ENCODE data around the gene RETN.

The RETN gene

GRCh38 chr19:7632340-7633203 is 36.3 kb upstream of the RETN start:
- peaks cover 6% of the 10 kb centered on the region for H3K4me1 ChIP-seq (ENCODE audit: insufficient read depth, low read length)
- H3K9ac ChIP-seq (ENCODE audit: low read depth, low read length): no peak overlapping the region
- no peaks in the 10 kb centered on the region for H3K9me3 ChIP-seq (ENCODE audit: control insufficient read depth, insufficient read depth, low read length)
- H3K36me3 ChIP-seq (ENCODE audit: insufficient read depth, low read length): no peaks in the 10 kb centered on the region

- H3K9ac ChIP-seq (ENCODE audit: low read depth, low read length): no peak within 1 kb of the TSS
These were observed 35.2 kb upstream of the RETN start, which contains the start of gene PCP2 for GRCh38 chr19:7633698-7634097. Gene PCP2, minus strand, starts transcription at chr19:7633719. Its CDS starts 262 bp downstream, at chr19:7633457.

GRCh38 chr19:7635670-7636069 is 33.2 kb upstream of the RETN start:
- H3K36me3 ChIP-seq (ENCODE audit: insufficient read depth, low read length): no peaks in the 10 kb centered on the region
- H3K9me3 ChIP-seq (ENCODE audit: control insufficient read depth, insufficient read depth, low read length): no peaks in the 10 kb centered on the region
- H3K4me1 ChIP-seq (ENCODE audit: insufficient read depth, low read length): no peaks in the 10 kb centered on the region; the same call in 1 of the 2 replicates
- no peak overlapping the region for H3K9ac ChIP-seq (ENCODE audit: low read depth, low read length)

More at GRCh38 chr19:7633698-7634097, 35.2 kb upstream of the RETN start, which contains the start of gene PCP2:
- Histone ChIP-seq H3K4me1 (ENCODE audit: insufficient read depth, low read length) (no peaks in the 10 kb centered on the region; the same call in 1 of the 2 replicates), H3K9me3 (ENCODE audit: control insufficient read depth, insufficient read depth, low read length) (no peaks in the 10 kb centered on the region), H3K36me3 (ENCODE audit: insufficient read depth, low read length) (no peaks in the 10 kb centered on the region)

GRCh38 chr19:7636317-7636690 is 32.5 kb upstream of the RETN start:
- no peaks in the 10 kb centered on the region for H3K36me3 ChIP-seq (ENCODE audit: insufficient read depth, low read length)
- peak overlapping the region; percentile 53; the same call in 1 of the 2 replicates for H3K9ac ChIP-seq (ENCODE audit: low read depth, low read length)
- no peaks in the 10 kb centered on the region for H3K9me3 ChIP-seq (ENCODE audit: control insufficient read depth, insufficient read depth, low read length)
- no peaks in the 10 kb centered on the region; the same call in 1 of the 2 replicates for H3K4me1 ChIP-seq (ENCODE audit: insufficient read depth, low read length)

GRCh38 chr19:7636691-7637373 is 32.0 kb upstream of the RETN start, which contains the start of gene STXBP2:
Gene STXBP2, plus strand, starts transcription at chr19:7637110. Its CDS starts 40 bp downstream, at chr19:7637150.
- no peaks in the 10 kb centered on the region for H3K36me3 ChIP-seq (ENCODE audit: insufficient read depth, low read length)
- H3K9me3 ChIP-seq (ENCODE audit: control insufficient read depth, insufficient read depth, low read length): no peaks in the 10 kb centered on the region
- H3K4me1 ChIP-seq (ENCODE audit: insufficient read depth, low read length): no peaks in the 10 kb centered on the region; the same call in 1 of the 2 replicates
- peak within 1 kb of the TSS; percentile 53; the same call in 1 of the 2 replicates for H3K9ac ChIP-seq (ENCODE audit: low read depth, low read length)

GRCh38 chr19:7637374-7638256 is 31.2 kb upstream of the RETN start:
- Histone ChIP-seq H3K9me3 (ENCODE audit: control insufficient read depth, insufficient read depth, low read length) (no peaks in the 10 kb centered on the region), H3K9ac (ENCODE audit: low read depth, low read length) (peak overlapping the region; percentile 53; the same call in 1 of the 2 replicates), H3K4me1 (ENCODE audit: insufficient read depth, low read length) (no peaks in the 10 kb centered on the region; the same call in 1 of the 2 replicates), H3K36me3 (ENCODE audit: insufficient read depth, low read length) (no peaks in the 10 kb centered on the region)

GRCh38 chr19:7638802-7639465 is 29.9 kb upstream of the RETN start:
- Histone ChIP-seq H3K9me3 (ENCODE audit: control insufficient read depth, insufficient read depth, low read length) (no peaks in the 10 kb centered on the region), H3K9ac (ENCODE audit: low read depth, low read length) (no peak overlapping the region), H3K36me3 (ENCODE audit: insufficient read depth, low read length) (no peaks in the 10 kb centered on the region), H3K4me1 (ENCODE audit: insufficient read depth, low read length) (no peaks in the 10 kb centered on the region; the same call in 1 of the 2 replicates)

- H3K4me1 ChIP-seq (ENCODE audit: insufficient read depth, low read length): no peaks in the 10 kb centered on the region; the same call in 1 of the 2 replicates
These were observed 28.9 kb upstream of the RETN start for GRCh38 chr19:7639863-7640348.

GRCh38 chr19:7640803-7641202 is 28.0 kb upstream of the RETN start:
- Histone ChIP-seq H3K36me3 (ENCODE audit: insufficient read depth, low read length) (no peaks in the 10 kb centered on the region), H3K4me1 (ENCODE audit: insufficient read depth, low read length) (no peaks in the 10 kb centered on the region; the same call in 1 of the 2 replicates), H3K9ac (ENCODE audit: low read depth, low read length) (no peak overlapping the region), H3K9me3 (ENCODE audit: control insufficient read depth, insufficient read depth, low read length) (no peaks in the 10 kb centered on the region)

More at GRCh38 chr19:7639863-7640348, 28.9 kb upstream of the RETN start:
- Histone ChIP-seq H3K36me3 (ENCODE audit: insufficient read depth, low read length) (no peaks in the 10 kb centered on the region), H3K9ac (ENCODE audit: low read depth, low read length) (no peak overlapping the region), H3K9me3 (ENCODE audit: control insufficient read depth, insufficient read depth, low read length) (no peaks in the 10 kb centered on the region)

- Histone ChIP-seq H3K36me3 (ENCODE audit: insufficient read depth, low read length) (no peaks in the 10 kb centered on the region), H3K4me1 (ENCODE audit: insufficient read depth, low read length) (no peaks in the 10 kb centered on the region; the same call in 1 of the 2 replicates), H3K9me3 (ENCODE audit: control insufficient read depth, insufficient read depth, low read length) (no peaks in the 10 kb centered on the region), H3K9ac (ENCODE audit: low read depth, low read length) (no peak overlapping the region)
These were observed 27.3 kb upstream of the RETN start for GRCh38 chr19:7641290-7642276.

- no peaks in the 10 kb centered on the region for H3K36me3 ChIP-seq (ENCODE audit: insufficient read depth, low read length)
- no peak overlapping the region for H3K9ac ChIP-seq (ENCODE audit: low read depth, low read length)
- H3K4me1 ChIP-seq (ENCODE audit: insufficient read depth, low read length): no peaks in the 10 kb centered on the region
These were observed 26.4 kb upstream of the RETN start for GRCh38 chr19:7642295-7643030.

GRCh38 chr19:7643031-7643415 is 25.8 kb upstream of the RETN start:
- H3K36me3 ChIP-seq (ENCODE audit: insufficient read depth, low read length): no peaks in the 10 kb centered on the region
- H3K9ac ChIP-seq (ENCODE audit: low read depth, low read length): no peak overlapping the region
- H3K9me3 ChIP-seq (ENCODE audit: control insufficient read depth, insufficient read depth, low read length): no peaks in the 10 kb centered on the region
- no peaks in the 10 kb centered on the region for H3K4me1 ChIP-seq (ENCODE audit: insufficient read depth, low read length)

More at GRCh38 chr19:7642295-7643030, 26.4 kb upstream of the RETN start:
- no peaks in the 10 kb centered on the region for H3K9me3 ChIP-seq (ENCODE audit: control insufficient read depth, insufficient read depth, low read length)

Data from ES-I3 (cell line).